Transverse colon (tissue), 4 donors: ENCODE measurements around the gene MSH3. TPM values are rescaled to one million over a fixed set of nuclear protein-coding genes. Genes with fewer than 3 reads are reported as not detected.

Experiments
- DNase-seq: peaks from one replicate; pipeline ENCODE4 v3.0.0-alpha.2; 2019
- H3K27ac ChIP-seq, 4 donors: fragments of 200-600 bp; sonication (generic); 2 replicates each; pipeline ENCODE4 v1.5.1; 2016 to 2018; ENCODE audit warnings: inconsistent platforms in 4 of 4
- H3K27me3 ChIP-seq: fragments of 200-600 bp; sonication (generic); 2 replicates; pipeline ENCODE4 v1.5.1; 2017; ENCODE audit warnings: inconsistent platforms
- H3K36me3 ChIP-seq, 4 donors: fragments of 200-600 bp; sonication (generic); 2 replicates each; pipeline ENCODE4 v1.5.1; 2017 to 2019; ENCODE audit warnings: inconsistent platforms in 4 of 4
- H3K4me1 ChIP-seq, 4 donors: fragments of 200-600 bp; sonication (generic); 2 replicates each; pipeline ENCODE4 v1.5.1; 2017 to 2020; ENCODE audit warnings: inconsistent platforms in 4 of 4
- H3K4me3 ChIP-seq, 4 donors: fragments of 200-600 bp; sonication (generic); 1 replicate in 1 of 4; 2 replicates in 3 of 4; pipeline versions ENCODE4 v1.5.1 to v1.6.1; 2017 to 2019; ENCODE audit warnings: inconsistent platforms in 4 of 4
- H3K9me3 ChIP-seq, 2 donors: fragments of 200-600 bp; sonication (generic); 2 replicates each; pipeline ENCODE4 v1.5.1; 2017 to 2019; ENCODE audit warnings: inconsistent platforms in 2 of 2
- CTCF ChIP-seq, 5 experiments: fragments of 200-600 bp in 3 of 5; fragments of 450-650 bp in 2 of 5; sonication (generic) in 3 of 5; IDR thresholded peaks; 1 replicate in 2 of 5; 2 replicates in 3 of 5; pipeline ENCODE4 v1.5.1; 2016 to 2017; ENCODE audit warnings: antibody characterized with exemption in 5 of 5, inconsistent platforms in 3 of 5, mild to moderate bottlenecking in 2 of 5, moderate library complexity in 1 of 5
- EP300 ChIP-seq: sonication (generic); formaldehyde crosslinking; IDR thresholded peaks from one replicate; pipeline ENCODE4 v1.6.1; 2017; ENCODE audit warnings: antibody characterized with exemption, low read depth
- POLR2A ChIP-seq: fragments of 450-650 bp; IDR thresholded peaks from one replicate; pipeline ENCODE4 v1.6.1; 2016; ENCODE audit warnings: antibody characterized with exemption, mild to moderate bottlenecking, moderate library complexity
- POLR2AphosphoS5 ChIP-seq, 3 donors: sonication (generic); formaldehyde crosslinking; IDR thresholded peaks; one replicate each; pipeline ENCODE4 v1.6.1; 2016; ENCODE audit warnings: antibody characterized with exemption in 3 of 3
- WGBS, 2 donors: methylation state at CpG; one replicate each; pipeline ENCODE4 v1.1.5; 2018; ENCODE audit warnings: low coverage in 1 of 2; 5-methylcytosine and 5-hydroxymethylcytosine counted together
- in situ Hi-C, 4 donors: fragments of 200-750 bp; cut with MboI; loops; one replicate each; pipeline versions ENCODE4 v1.15.0 to v1.15.1; 2017; ENCODE audit warnings: low sequenced_read_pairs in 3 of 4, low pct_ligation_motif_present in 1 of 4, low pct_unique_long_range_greater_than_20kb in 1 of 4
- intact Hi-C: fragments of 100-400 bp; cut with DNase I; formaldehyde crosslinking; loops from one replicate; pipeline ENCODE4 v1.15.1; 2023; ENCODE audit warnings: low total_unique reads
- total RNA-seq, 4 donors: library from RNA; depleted of rRNA; stranded (reverse); fragments of >200 nt; gene quantifications; one replicate each; pipeline ENCODE4 v1.1.0, GENCODE V29; 2016

Gene MSH3
- total RNA-seq, 4 donors from 2014 or later, result 6.4 to 22.2 (median 17.2) TPM

GRCh38 chr5:80609692-80610091 is 44.8 kb upstream of the MSH3 start:
- WGBS, 2 donors, result 86 to 100% methylated on average over 1 of the region's 1 CpG
- Histone ChIP-seq H3K27me3 (no peaks in the 10 kb centered on the region), H3K4me1 (no peaks in the 10 kb centered on the region), H3K9me3 (peaks cover 0 to 6% of the 10 kb centered on the region in 2 donors), H3K4me3 (no peak overlapping the region), H3K36me3 (no peaks in the 10 kb centered on the region), H3K27ac (no peak overlapping the region)
- in situ Hi-C loops, result no loop called here
- no peak for TF ChIP-seq POLR2A
- TF ChIP-seq CTCF (IDR thresholded peaks at IDR 0.05), result no peak
- no peak for TF ChIP-seq EP300
- no peak for DNase-seq
- intact Hi-C loops, result no loop called here

- in situ Hi-C loops, result no loop called here
- intact Hi-C loops, result no loop called here
- no peaks in the 10 kb centered on the region for H3K36me3 ChIP-seq
- no peaks in the 10 kb centered on the region for H3K4me1 ChIP-seq
- peaks cover 0 to 6% of the 10 kb centered on the region in 2 donors for H3K9me3 ChIP-seq
- H3K27ac ChIP-seq, result no peak overlapping the region
- no peaks in the 10 kb centered on the region for H3K27me3 ChIP-seq
- no peak overlapping the region for H3K4me3 ChIP-seq
- no peak for TF ChIP-seq POLR2AphosphoS5 (IDR thresholded peaks at IDR 0.05)
- TF ChIP-seq EP300, result no peak
- no peak for TF ChIP-seq POLR2A
- TF ChIP-seq CTCF (IDR thresholded peaks at IDR 0.05), result no peak
- WGBS, 2 donors, result 86 to 88% methylated on average over 12 to 17 of the region's 17 CpGs
- no peak for DNase-seq
These were observed 39.1 kb upstream of the MSH3 start for GRCh38 chr5:80615266-80615914.

- intact Hi-C loops, result no loop called here
These were observed 36.0 kb upstream of the MSH3 start for GRCh38 chr5:80618438-80618837.

GRCh38 chr5:80619086-80619485 is 35.4 kb upstream of the MSH3 start:
- intact Hi-C loops, result no loop called here
- DNase-seq, result no peak
- no peak overlapping the region for H3K27ac ChIP-seq
- in situ Hi-C loops, result no loop called here
- no peaks in the 10 kb centered on the region for H3K27me3 ChIP-seq
- no peak for TF ChIP-seq POLR2A
- TF ChIP-seq POLR2AphosphoS5 (IDR thresholded peaks at IDR 0.05), result no peak
- no peak for TF ChIP-seq EP300
- no peak for TF ChIP-seq CTCF (IDR thresholded peaks at IDR 0.05)
- 74 to 83% methylated on average over 1 of the region's 1 CpG for WGBS, 2 donors
- H3K9me3 ChIP-seq, result no peaks in the 10 kb centered on the region
- H3K36me3 ChIP-seq, result no peaks in the 10 kb centered on the region
- peaks cover 0 to 2% (median 0%) of the 10 kb centered on the region in 4 donors for H3K4me1 ChIP-seq
- H3K4me3 ChIP-seq, result no peak overlapping the region

More at GRCh38 chr5:80618438-80618837, 36.0 kb upstream of the MSH3 start:
- WGBS, 2 donors, result 97 to 100% methylated on average over 4 of the region's 4 CpGs
- Histone ChIP-seq H3K27ac (no peak overlapping the region), H3K4me1 (no peaks in the 10 kb centered on the region), H3K27me3 (no peaks in the 10 kb centered on the region), H3K36me3 (no peaks in the 10 kb centered on the region), H3K9me3 (no peaks in the 10 kb centered on the region), H3K4me3 (no peak overlapping the region)
- no peak for TF ChIP-seq POLR2A
- TF ChIP-seq POLR2AphosphoS5 (IDR thresholded peaks at IDR 0.05), result no peak
- TF ChIP-seq CTCF (IDR thresholded peaks at IDR 0.05), result no peak
- TF ChIP-seq EP300, result no peak
- no peak for DNase-seq
- in situ Hi-C loops, result no loop called here
